Left ventricle myocardium superior (tissue), 1 donor: ENCODE measurements around the gene ZFAND6. TPM values are rescaled to one million over a fixed set of nuclear protein-coding genes. Genes with fewer than 3 reads are reported as not detected.
"Not testable (repeated sequence)": the region's sequence is repeated elsewhere in the genome, so short reads cannot be mapped to it uniquely, and the experiment has no call there.

Source experiments
- ATAC-seq: fragments of 200-7000 bp; cut with Tn5 transposase; one replicate; pipeline ENCODE4 v1.9.1; 2020; ENCODE audit warnings: mild to moderate bottlenecking, moderate library complexity
- DNase-seq: peaks from one replicate; pipeline ENCODE4 v3.0.0-alpha.2; 2020
- intact Hi-C: fragments of 100-400 bp; cut with micrococcal nuclease; formaldehyde crosslinking; loops from one replicate; pipeline ENCODE4 v1.11.0; 2022
- total RNA-seq: library from RNA; stranded (reverse); fragmentation: NEBNext Ultra II Directional; extraction: Animal tissue kit (Norgen Biotek cat#: 25700); gene quantifications from one replicate; pipeline ENCODE4 v1.2.1, GENCODE V29; 2021
- donor health status: DM: no; HTN: yes; CAD: no; lungs with severe emphysema.

Gene ZFAND6
- total RNA-seq, 1 donor from 2014 or later, result 67.6 TPM

DNA sequence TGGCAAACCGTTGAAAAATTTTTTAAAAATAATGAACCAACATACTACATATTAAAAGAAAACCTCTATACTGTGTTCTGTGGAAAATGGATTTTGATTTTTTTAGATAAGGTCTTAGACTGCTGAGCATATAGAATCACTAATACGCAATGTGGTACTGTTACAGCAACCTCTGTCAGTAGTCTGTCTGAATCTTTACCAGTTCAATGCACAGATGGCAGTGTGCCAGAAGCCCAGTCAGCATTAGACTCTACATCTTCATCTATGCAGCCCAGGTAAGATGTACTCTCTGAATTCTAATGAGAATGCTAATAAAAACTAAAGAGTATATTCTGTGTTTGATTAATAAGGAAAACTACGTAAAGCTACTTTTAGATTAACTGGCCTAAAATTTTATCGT, 62.1 kb downstream of the ZFAND6 start:
- intact Hi-C loops, result no loop called here
- ATAC-seq, result no peak
- no peak for DNase-seq

DNA sequence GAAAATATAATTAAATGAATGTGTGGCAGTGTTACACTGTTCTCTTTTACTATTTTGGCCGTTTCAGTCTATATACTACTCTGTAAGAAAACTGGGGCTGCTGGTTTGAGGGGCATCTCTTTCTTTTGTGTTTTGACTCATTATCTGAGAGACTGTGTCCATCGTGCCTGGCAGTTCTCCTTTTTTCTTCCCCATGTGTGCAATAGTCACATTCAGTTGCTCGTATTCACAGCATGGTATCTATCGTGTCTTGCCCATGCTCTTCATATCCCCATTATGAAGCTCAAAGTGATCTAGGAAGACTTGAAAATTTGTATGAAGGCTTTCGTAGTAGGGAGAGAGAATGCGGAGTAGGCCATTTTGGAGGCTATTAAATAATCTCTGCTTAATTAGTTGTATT, 63.6 kb downstream of the ZFAND6 start:
- intact Hi-C loops, result no loop called here
- ATAC-seq (no peak), DNase-seq (no peak)

DNA sequence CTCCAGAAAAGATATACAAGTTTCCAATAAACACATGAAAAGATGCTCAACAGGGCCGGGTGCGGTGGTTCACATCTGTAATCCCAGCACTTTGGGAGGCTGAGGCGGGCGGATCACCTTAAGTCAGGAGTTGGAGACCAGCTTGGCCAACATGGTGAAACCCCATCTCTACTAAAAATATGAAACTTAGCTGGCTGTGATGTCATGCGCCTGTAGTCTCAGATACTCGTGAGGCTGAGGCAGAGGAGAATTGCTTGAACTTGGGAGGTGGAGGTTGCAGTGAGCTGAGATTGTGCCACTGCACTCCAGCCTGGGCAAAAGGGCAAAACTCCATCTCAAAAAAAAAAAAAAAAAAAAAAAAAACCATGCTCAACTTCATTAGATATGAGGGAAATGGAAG, 67.8 kb downstream of the ZFAND6 start:
- intact Hi-C loops, ATAC-seq, DNase-seq: not testable (repeated sequence)

DNA sequence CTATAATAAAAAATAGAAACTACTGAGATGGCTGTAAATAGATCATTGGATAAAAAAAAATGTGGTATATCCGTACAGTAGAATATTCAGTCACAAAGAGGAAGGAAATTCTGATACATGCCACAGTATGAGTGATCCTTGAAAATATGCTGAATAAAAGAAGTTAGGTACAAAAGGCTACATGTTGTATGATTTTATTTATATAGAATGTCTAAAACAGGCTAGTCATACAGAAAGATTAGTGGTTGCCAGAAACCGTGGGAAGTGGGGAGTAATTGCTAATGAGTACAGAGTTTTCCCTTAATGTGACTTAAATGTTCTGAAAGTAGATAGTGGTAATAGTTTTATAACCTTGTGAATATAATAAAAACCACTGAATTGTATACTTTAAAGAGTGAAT, 68.4 kb downstream of the ZFAND6 start:
- DNase-seq, result no peak
- no peak for ATAC-seq
- intact Hi-C loops, result no loop called here

DNA sequence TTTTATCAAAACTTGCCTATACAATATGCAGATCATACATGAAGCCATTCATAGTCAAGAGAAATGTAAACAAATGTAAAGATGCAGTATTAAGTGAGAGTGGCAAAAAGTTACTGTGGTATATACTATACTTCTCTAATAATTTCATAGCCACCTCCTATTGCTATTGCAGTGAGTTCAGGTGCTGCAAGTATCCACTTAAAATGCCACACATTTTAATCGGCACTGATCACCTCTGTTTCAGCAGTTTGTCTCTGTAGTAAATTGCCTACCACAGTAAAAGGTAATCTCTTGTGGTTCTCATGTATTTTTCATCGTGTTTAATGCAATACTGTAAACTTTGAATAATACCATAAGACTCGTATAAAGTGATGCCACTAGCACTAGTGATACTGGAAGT, 72.9 kb downstream of the ZFAND6 start:
- intact Hi-C loops, result no loop called here
- no peak for ATAC-seq
- DNase-seq, result no peak

DNA sequence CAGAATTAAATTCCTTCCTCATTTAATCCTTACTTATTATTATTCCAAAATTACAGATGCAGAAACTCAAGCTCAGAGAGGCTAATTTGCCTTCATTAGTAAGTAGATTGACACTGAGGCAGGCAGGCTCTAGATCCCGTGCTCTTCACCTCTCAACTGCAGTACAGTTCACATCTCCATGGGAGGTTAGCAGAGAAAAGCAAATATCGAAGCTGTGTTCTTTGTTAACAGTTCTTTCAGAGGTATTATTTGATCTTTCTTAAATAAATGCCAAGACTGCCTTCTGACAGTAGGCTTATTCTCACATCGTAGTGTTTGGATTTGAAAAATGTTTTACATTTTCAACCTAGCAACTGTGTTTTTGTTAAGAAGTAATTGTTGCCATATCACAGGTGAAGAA, 77.4 kb downstream of the ZFAND6 start:
- no peak for DNase-seq
- no peak for ATAC-seq
- intact Hi-C loops, result no loop called here

DNA sequence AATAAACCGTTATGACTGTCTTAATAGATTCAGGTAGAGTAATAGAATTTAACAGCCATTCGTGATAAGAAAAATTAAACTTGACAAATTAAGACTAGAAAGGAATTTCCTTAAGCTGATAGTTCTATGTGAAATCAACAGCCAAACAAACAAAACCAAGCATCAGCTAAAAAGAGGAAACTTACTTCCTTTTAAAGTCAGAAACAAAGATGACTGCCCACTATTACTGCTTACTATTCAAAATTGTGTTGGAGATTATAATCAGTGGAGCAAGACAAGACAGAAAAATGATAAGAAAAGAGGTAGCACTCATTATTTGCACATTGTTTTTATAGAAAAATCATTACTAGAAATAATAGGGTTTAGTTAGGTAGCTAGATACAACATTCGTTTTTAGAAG, 79.5 kb downstream of the ZFAND6 start:
- DNase-seq, result no peak
- intact Hi-C loops, result no loop called here
- no peak for ATAC-seq

DNA sequence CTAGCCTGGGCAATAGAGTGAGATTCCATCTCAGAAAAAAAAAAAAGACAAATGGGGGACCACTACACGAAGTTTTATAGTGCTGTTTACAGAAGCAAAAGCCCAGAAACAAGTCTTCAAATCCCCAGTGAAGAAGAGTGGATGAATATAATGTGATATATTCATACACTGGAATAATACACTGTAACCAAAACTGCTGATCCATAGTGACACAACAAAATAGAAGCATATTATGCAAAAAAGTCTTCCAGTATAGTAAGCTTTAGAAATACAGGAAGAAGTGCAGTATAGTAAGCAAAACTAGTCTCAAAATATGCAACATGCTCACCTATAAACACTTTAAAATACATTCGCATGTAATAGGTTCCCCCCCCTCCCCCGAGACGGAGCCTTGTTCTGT, 81.4 kb downstream of the ZFAND6 start:
- ATAC-seq, result no peak
- DNase-seq, result no peak
- intact Hi-C loops, result no loop called here

DNA sequence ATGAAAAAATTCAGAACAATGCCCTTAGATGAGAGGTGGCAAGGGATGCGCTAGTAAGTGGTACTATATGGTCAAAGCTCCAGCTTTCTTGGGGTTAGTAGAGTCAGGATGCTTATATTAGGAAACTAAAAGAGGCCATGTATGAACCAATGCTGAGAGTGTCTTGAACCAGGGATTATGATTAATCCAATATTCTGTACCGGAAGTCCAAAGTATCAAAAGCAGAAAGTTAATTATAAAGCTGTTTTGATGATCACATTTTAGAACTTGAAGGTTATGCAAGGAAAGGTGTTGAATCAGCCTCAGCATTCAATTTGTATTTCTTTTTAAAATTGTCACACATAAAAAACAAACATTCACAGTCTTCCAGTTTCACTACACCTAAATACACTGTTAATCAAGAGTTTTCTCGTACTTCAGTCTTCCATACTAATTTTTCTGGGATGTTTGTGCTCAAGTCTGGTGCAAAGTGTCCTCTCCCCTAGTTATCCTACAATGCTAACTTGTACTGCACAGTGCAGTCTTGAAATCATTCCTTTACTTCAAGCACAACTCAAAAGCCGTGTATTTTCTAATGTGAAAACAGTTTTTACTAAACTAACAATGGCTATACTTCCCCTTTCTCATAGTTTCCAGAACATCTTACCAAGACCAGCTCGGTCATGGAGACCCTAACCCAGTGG, 82.6 kb downstream of the ZFAND6 start:
- DNase-seq, result no peak
- ATAC-seq, result no peak
- intact Hi-C loops, result no loop called here

DNA sequence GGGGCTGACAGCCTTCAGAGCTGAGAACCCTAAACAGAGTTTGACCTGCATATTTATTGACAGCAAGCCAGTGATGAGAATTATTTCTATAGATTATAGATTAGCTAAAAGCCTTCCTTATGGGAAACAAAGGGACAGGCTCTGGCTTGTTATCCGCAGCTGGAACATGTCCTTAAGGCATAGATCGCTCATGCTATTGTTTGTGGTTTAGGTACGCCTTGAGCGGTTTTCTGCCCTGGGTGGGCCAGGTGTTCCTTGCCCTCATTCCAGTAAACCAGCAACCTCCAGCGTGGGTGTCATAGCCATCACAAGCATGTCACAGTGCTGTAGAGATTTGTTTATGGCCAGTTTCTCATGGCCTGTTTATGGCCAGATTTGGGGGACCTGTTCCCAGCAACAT, 83.2 kb downstream of the ZFAND6 start:
- intact Hi-C loops, result no loop called here
- no peak for ATAC-seq
- DNase-seq, result no peak

DNA sequence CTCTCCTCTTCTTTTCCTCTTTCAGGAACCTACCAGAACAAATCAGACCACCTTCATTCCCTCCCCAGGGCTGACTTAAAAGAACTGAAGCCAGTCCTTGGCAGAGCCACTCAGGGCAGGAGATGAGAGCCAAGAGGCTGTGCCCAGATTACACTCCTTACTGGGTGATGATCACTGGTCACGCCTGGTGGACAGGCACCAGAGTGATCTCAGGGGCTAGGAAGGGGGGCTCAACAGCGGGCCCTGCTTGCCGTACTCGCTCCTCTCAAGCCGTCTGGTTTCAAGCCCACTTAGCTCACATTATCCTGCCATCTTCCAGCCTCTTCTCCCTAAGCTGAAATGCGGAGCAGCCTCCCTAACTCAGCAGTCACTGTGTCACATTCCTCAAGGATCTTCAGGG, 91.7 kb downstream of the ZFAND6 start:
- ATAC-seq (no peak), DNase-seq (no peak)
- intact Hi-C loops, result no loop called here

DNA sequence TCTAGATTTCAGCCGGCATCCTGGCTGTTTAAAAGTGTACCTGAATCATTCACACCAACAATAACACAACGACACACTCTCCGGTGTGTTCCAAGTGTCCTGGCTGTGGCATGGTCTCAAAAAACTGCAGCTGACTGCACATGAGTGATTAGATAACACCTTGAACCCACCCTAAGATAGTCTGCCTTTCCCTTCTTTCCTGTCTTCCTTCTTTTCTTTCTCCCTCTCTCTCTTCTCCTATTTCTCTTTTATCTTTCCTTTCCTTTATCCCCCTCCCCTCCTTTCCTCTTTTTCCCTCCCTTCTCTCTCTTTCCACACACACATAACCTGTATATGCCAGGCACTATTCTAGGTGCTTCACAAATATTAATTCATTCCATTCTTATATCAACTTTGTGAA, 92.1 kb downstream of the ZFAND6 start:
- ATAC-seq (no peak), DNase-seq (no peak)
- intact Hi-C loops, result no loop called here

DNA sequence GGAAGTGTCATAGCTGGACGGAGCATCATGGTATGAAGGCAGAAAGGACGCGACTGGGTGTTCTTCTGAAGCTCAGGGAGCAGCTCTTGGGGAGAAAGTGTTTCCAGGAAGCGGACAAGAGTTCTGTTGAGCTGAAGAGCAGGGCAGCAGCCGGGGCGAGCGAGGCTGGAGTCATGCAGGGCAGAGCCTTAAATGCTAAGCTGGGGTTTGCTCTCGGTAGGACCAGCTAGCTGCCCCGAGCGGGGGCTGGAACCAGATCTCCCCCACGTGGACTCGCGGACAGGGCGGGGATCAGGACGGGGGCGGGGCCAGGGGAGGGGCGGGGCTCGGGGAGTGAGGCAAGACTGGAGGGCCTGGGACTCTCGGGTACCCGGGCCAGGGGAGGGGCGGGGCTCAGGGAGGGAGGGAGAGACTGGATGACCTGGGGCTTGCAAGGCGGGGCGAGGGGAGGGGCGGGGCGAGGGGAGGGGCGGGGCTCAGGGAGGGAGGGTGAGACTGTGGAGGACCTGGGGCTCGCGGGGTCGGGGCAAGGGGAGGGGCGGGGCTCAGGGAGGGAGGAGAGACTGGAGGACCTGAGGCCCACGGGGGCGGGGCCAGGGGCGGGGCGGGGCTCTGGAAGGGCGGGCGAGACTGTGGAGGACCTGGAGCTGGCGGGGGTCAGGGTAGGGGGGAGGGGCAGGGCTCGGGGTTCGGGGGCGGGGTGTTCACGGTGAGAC, 92.9 kb downstream of the ZFAND6 start:
- peak; percentile 92 for ATAC-seq
- intact Hi-C loops, result no loop called here
- DNase-seq, result peak; percentile 97

DNA sequence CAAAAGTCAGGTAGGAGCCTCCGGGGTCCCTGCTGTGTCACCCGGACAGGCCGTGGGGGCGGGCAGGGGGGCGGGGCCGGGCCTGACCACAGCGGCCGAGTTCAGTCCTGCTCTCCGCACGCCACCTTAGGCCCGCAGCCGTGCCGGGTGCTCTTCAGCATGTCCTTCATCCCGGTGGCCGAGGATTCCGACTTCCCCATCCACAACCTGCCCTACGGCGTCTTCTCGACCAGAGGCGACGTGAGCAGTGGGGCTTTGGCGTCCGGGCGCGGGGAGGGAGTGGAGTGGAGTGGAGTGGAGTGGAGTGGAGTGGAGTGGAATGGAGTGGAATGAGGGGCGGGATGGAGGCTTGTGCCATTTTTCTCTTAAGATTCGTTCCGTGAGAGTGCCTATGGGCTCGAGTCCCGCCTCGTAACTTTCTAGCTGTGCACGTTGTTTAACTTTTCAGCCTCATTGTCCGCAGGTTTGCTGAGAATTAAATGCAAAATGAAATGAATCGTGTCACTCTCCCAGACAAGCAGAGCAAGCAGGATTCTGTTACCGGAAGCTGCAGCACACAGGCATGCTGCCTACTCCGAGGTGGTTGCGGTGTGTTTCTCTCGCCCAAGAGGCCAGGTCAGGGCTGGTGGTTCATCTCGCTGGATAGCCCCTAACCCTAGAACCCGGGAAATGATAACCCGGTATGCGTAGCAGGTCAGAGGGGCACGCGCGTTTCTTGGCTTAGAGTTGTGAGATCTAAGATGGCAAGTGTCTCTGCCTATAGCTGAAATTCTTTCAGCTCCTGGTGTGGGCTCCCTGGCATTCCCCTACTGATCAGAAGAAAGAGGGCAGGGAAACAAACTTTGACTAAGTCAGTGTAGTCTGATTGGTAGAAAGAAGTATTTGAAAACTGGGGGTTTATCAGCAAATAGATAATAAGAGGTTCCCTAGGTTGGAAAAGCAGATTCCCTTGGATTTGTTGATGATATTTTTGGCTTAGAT, 93.7 kb downstream of the ZFAND6 start, which contains the start of gene FAH:
Gene FAH (plus strand): TSS at position 104 of the 981 bp plus-strand sequence. CDS start 56 bp downstream, at position 160.
- DNase-seq, result no peak
- intact Hi-C loops, result no loop called here
- peak; percentile 85 for ATAC-seq

DNA sequence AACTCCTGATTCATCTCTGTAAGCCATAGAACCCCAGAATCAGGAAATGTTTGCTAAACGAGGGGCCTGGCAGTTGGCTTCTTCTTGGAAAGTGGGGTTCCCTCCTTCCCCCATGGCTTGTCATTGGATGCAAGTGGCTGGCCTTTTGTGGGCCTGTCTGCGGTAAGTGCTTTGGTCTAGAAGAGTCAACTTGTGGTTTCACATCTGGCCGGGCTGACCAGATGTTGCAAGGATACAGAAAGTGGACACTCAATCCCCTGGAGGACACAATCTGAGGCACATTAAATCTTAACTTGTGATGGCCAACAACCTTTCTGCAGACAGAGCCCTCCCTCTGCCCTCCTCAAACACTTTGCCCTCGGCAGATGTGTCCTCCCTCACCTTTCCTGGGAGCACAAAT, 94.4 kb downstream of the ZFAND6 start:
- no peak for ATAC-seq
- DNase-seq, result no peak
- intact Hi-C loops, result no loop called here

DNA sequence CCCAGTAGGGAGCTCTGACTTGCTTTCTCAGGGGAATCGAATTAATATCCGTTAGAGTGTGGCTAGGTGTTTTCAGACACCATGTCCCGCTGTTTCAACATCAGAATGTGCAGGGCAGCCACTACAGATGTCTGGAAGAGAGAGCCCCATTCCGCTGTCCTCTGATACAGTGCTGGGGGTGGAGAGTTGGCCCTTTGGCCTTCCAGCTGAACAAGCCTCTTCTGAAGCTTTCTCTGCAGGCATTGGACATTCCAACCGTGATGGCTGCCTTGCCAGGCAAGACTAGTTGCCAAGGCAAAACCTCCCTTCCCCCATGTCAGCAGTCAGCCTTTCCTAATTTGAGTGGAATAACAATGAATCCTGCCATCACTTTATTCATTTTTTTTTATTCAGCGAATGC, 94.9 kb downstream of the ZFAND6 start:
- DNase-seq (no peak), ATAC-seq (no peak)
- intact Hi-C loops, result no loop called here

DNA sequence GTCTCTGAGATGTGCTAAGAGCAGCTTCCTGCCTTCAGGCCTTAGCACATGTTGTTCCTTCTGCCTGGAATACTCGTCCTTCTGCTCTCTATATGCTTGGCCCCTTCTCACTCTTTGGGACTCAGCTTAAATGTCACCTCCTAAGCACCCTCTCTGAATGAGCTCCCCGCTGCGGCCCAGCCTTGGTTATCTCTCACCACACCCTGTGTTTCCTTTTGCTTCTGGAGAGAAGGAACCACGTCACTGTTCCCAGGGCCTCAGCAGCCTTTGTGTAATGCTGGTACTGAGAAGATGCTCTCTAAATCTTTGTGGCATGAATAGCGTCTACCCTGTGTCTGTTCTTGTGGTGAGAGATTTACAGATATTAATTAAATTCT, 95.5 kb downstream of the ZFAND6 start:
- intact Hi-C loops, result no loop called here
- DNase-seq (no peak), ATAC-seq (no peak)

DNA sequence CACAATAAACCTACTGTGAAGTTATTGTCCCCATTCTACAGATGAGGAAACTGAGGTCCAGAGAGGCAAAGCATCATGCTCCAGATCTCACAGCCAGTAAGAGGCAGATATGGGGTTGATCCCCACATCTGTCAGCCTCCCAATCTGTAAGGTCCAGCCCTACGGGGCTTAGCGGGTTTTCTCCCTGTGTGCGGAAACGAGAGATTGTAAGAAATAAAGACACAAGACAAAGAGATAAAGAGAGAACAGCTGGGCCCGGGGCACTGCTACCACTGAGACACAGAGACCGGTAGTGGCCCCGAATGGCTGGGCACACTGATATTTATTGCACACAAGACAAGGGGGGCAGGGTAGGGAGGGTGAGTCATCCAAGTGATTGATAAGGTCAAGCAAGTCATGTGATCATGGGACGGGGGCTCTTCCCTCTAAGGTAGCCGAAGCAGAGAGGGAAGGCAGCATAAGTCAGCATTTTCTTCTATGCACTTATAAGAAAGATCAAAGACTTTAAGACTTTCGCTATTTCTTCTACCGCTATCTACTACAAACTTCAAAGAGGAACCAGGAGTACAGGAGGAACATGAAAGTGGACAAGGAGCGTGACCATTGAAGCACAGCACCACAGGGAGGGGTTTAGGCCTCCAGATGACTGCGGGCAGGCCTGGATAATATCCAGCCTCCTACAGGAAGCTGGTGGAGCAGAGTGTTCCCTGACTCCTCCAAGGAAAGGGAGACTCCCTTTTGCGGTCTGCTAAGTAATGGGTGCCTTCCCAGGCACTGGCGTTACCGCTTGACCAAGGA, 96.1 kb downstream of the ZFAND6 start:
- DNase-seq, result peak; percentile 38
- intact Hi-C loops, ATAC-seq: not testable (repeated sequence)

DNA sequence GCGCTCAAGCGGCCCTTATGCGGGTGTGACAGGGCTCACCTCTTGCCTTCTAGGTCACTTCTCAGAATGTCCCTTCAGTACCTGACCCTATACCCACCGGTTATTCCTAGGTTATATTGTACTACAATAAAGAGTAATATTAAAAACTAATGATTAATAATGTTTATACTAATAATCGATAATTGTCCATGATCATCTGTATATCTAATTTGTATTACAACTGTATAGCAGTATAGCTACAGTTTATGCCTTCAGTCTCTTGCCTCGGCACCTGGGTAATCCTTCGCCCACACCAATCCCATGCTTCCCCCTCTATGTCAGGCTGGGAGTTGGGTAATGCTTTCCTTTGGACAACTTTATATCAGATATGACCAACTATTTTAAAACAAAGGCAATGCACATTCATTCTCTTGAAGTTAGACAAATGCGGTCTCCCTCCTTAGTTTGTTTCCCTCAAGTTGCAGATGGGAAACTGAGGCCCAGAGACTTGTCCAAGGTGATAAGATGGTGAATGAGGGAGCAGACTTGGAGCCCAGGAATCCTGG, 96.8 kb downstream of the ZFAND6 start:
- no peak for ATAC-seq
- intact Hi-C loops, result no loop called here
- no peak for DNase-seq
